KMS-11 (cell line): Measurements from ENCODE around the gene EPHA8.

Source experiments
- H2AFZ ChIP-seq: fragments of 200-600 bp; sonication (generic); 2 replicates; pipeline ENCODE4 v1.6.1; 2016; ENCODE audit warnings: antibody characterized with exemption, mixed run types, low read depth
- H3K27ac ChIP-seq: fragments of 200-600 bp; sonication (generic); 2 replicates; pipeline ENCODE4 v1.6.1; 2016; ENCODE audit warnings: mild to moderate bottlenecking, mixed run types
- H3K27me3 ChIP-seq: fragments of 200-600 bp; sonication (generic); 2 replicates; pipeline ENCODE4 v1.6.1; 2017; ENCODE audit warnings: mild to moderate bottlenecking, low read depth, mixed run types, moderate library complexity; ENCODE audit not compliant: insufficient read depth
- H3K36me3 ChIP-seq: fragments of 200-600 bp; sonication (generic); 2 replicates; pipeline ENCODE4 v1.6.1; 2017; ENCODE audit warnings: mild to moderate bottlenecking, mixed run types; ENCODE audit not compliant: insufficient read depth
- H3K4me1 ChIP-seq: fragments of 200-600 bp; sonication (generic); 2 replicates; pipeline ENCODE4 v1.6.1; 2016; ENCODE audit warnings: mild to moderate bottlenecking, low read depth, mixed run types; ENCODE audit not compliant: poor library complexity, severe bottlenecking
- H3K4me2 ChIP-seq: fragments of 200-600 bp; sonication (generic); 2 replicates; pipeline ENCODE4 v1.7.0; 2016; ENCODE audit warnings: mild to moderate bottlenecking, mixed run types
- H3K4me3 ChIP-seq: fragments of 200-600 bp; sonication (generic); IDR thresholded peaks from 2 replicates; pipeline ENCODE4 v1.6.1; 2017; ENCODE audit warnings: low read depth, low read length, mixed read lengths; ENCODE audit not compliant: insufficient read depth
- H3K79me2 ChIP-seq: fragments of 200-600 bp; sonication (generic); 2 replicates; pipeline ENCODE4 v1.6.1; 2016; ENCODE audit warnings: low read depth, mixed run types; ENCODE audit not compliant: insufficient read depth
- H3K9ac ChIP-seq: fragments of 200-600 bp; sonication (generic); 2 replicates; pipeline ENCODE4 v1.6.1; 2016; ENCODE audit warnings: mild to moderate bottlenecking, mixed run types
- H4K20me1 ChIP-seq: fragments of 200-600 bp; sonication (generic); 2 replicates; pipeline ENCODE4 v1.6.1; 2016; ENCODE audit warnings: mild to moderate bottlenecking, mixed run types; ENCODE audit not compliant: insufficient read depth
- CTCF ChIP-seq: fragments of 200-600 bp; sonication (generic); conservative IDR thresholded peaks from 2 replicates; pipeline ENCODE4 v1.6.1; 2017; ENCODE audit warnings: low read depth, mild to moderate bottlenecking, antibody characterized with exemption, low read length, moderate library complexity, mixed read lengths

The EPHA8 gene

DNA sequence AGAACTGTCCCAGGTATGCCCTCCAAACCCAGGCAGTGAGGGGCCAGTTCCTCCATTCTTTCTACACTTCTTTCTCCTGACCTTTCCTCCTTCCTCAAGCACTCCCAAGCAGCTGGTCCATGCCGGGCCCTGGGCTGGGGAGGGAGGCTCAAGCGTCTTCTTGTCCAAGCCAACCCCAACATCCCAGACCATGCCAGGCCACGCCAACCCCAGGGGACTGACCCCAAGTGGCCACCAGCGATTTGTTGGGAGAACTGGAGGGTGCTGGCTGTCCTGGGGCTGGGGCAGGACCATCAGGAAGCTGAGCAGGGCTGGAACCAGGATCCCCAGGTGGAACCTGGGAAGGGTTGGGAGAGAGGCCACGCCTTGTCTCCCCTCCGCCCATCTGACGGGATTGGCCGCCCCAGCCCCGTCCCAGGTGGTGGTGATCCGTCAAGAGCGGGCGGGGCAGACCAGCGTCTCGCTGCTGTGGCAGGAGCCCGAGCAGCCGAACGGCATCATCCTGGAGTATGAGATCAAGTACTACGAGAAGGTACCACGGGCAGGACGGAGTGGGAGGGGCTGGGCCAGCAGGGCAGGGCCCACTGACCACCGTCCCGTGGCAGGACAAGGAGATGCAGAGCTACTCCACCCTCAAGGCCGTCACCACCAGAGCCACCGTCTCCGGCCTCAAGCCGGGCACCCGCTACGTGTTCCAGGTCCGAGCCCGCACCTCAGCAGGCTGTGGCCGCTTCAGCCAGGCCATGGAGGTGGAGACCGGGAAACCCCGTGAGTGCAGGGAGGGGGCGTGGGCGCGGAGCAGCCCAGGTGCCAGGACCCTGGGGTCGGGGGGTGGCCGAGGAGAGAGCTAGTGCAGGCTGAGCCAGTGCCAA lies 29.9 kb downstream of the EPHA8 start:
- no peak overlapping the region for H3K4me3 ChIP-seq
- no peak overlapping the region for H3K27ac ChIP-seq
- peaks cover 83% of the 10 kb centered on the region for H3K27me3 ChIP-seq
- H4K20me1 ChIP-seq, result no peaks in the 10 kb centered on the region
- no peak overlapping the region for H3K9ac ChIP-seq
- no peaks in the 10 kb centered on the region for H3K79me2 ChIP-seq
- H3K4me2 ChIP-seq, result no peak overlapping the region
- no peak for TF ChIP-seq CTCF
- H3K4me1 ChIP-seq, result no peaks in the 10 kb centered on the region
- no peak overlapping the region for H2AFZ ChIP-seq
- no peaks in the 10 kb centered on the region for H3K36me3 ChIP-seq

DNA sequence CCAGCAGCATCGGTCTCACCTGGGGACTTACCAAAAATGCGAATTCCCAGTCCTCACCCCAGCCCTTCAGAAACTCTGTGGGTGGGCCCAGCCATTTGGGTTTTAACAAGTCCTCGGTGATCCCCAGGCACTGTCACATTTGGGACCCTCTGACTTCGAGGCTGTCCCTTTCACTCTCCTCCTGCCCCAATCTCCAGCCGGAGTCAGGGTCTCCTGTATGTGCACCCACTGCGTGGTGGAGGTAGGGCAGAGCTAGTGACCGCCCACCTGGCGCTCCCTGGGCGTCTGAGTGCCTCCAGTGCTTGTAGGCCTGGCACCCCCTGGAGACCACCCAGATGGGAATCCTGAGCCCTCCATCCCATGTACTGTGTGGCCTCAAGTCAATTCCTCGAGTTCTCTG lies 31.1 kb downstream of the EPHA8 start:
- TF ChIP-seq CTCF, result no peak
- H2AFZ ChIP-seq, result no peak overlapping the region
- no peaks in the 10 kb centered on the region for H3K36me3 ChIP-seq
- no peaks in the 10 kb centered on the region for H3K4me1 ChIP-seq
- no peaks in the 10 kb centered on the region for H3K79me2 ChIP-seq
- H3K27me3 ChIP-seq, result peaks cover 80% of the 10 kb centered on the region
- H3K4me3 ChIP-seq, result no peak overlapping the region
- no peak overlapping the region for H3K27ac ChIP-seq
- no peaks in the 10 kb centered on the region for H4K20me1 ChIP-seq
- no peak overlapping the region for H3K9ac ChIP-seq
- no peak overlapping the region for H3K4me2 ChIP-seq

DNA sequence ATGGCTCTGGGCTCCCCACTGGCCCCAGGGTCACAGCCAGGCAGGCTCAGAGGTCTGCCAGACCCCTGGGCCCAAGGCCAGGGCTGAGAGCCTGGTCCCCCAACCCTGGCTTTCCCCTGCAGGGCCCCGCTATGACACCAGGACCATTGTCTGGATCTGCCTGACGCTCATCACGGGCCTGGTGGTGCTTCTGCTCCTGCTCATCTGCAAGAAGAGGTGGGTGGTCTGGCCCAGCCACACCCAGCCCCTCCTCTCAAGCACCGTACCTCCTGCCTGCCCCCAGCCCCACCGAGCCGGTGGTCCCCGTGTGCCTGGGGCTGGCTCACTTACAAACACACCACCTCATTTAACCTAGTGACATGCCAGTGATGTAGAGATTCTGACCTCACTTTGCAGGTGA lies 31.8 kb downstream of the EPHA8 start:
- no peak overlapping the region for H3K4me2 ChIP-seq
- no peak for TF ChIP-seq CTCF
- peaks cover 74% of the 10 kb centered on the region for H3K27me3 ChIP-seq

DNA sequence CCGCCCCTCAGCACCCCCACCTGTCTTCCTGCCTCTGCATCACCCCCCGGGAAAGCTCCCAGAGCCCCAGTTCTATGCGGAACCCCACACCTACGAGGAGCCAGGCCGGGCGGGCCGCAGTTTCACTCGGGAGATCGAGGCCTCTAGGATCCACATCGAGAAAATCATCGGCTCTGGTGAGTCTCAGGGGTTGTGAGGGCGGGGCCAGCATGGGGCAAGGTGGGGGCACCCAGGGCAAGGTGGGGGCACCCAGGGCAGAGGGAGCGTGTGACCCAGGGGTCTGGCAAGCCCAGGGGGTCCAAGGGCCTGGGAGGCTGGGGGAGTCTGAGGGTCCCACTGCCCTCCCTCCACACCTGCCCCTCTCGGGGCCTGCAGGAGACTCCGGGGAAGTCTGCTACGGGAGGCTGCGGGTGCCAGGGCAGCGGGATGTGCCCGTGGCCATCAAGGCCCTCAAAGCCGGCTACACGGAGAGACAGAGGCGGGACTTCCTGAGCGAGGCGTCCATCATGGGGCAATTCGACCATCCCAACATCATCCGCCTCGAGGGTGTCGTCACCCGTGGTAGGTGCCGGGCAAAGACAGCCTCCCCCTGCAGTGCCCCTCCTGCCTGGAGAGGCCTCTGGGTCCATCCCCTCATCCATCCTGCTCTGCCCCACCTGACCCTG lies 34.1 kb downstream of the EPHA8 start:
- H3K4me1 ChIP-seq, result no peaks in the 10 kb centered on the region
- no peak overlapping the region for H3K4me3 ChIP-seq
- no peak overlapping the region for H3K4me2 ChIP-seq
- H3K36me3 ChIP-seq, result no peaks in the 10 kb centered on the region
- H3K27me3 ChIP-seq, result peaks cover 63% of the 10 kb centered on the region
- no peak overlapping the region for H2AFZ ChIP-seq
- TF ChIP-seq CTCF, result no peak
- no peaks in the 10 kb centered on the region for H4K20me1 ChIP-seq
- no peaks in the 10 kb centered on the region for H3K79me2 ChIP-seq
- no peak overlapping the region for H3K27ac ChIP-seq
- no peak overlapping the region for H3K9ac ChIP-seq

More for the DNA sequence above, 31.8 kb downstream of the EPHA8 start:
- no peak overlapping the region for H2AFZ ChIP-seq
- H3K79me2 ChIP-seq, result no peaks in the 10 kb centered on the region
- no peak overlapping the region for H3K27ac ChIP-seq
- H3K4me1 ChIP-seq, result no peaks in the 10 kb centered on the region
- H3K36me3 ChIP-seq, result no peaks in the 10 kb centered on the region
- H3K9ac ChIP-seq, result no peak overlapping the region
- H4K20me1 ChIP-seq, result no peaks in the 10 kb centered on the region
- no peak overlapping the region for H3K4me3 ChIP-seq
